ENCODE measurements around the gene NXN.

NXN gene

DNA sequence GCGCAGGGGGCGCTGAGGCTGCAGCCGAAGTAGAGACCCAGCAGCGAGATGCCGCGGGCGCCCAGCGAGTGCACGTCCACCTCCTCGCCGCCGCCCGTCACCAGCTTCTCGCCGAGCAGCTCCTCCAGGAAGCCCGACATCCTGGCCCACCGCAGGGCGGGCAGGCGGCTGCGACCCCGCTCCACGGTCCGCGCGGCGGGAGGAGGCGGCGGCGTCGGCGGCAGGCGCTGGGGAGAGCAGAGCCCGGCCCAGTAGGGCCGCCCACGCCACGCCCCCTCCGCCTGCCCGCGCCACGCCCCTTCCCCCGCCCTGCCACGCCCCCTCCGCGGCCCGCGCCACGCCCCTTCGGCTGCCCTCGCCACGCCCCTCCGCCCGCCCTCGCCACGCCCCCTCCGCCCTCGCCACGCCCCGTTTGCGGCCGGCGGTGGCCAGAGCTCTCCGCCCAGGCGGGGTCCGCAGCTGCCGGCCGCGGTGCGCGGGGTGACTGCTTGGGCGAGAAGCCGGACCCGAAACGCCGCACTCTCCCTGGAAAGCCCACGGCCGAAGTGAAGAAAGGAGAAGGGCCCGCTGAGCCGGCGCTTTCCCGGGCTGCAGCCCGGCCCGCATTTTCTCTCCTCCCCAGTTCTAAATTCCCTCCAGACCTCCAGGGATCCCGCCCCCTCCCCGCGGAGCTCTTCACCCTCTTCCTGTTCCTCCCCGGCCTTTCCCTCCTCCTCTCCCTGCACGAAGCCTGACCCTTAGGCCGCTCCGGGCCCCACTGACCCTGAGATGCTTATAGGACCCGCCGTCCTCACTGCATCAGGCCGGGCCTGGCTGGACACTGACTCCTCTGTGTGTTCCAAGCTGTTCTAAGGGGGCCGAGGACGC lies at the start of gene NXN:
Gene NXN (minus strand): TSS at position 238 of the 867 bp plus-strand sequence.
- DNase-seq, result peak; percentile 55

DNA sequence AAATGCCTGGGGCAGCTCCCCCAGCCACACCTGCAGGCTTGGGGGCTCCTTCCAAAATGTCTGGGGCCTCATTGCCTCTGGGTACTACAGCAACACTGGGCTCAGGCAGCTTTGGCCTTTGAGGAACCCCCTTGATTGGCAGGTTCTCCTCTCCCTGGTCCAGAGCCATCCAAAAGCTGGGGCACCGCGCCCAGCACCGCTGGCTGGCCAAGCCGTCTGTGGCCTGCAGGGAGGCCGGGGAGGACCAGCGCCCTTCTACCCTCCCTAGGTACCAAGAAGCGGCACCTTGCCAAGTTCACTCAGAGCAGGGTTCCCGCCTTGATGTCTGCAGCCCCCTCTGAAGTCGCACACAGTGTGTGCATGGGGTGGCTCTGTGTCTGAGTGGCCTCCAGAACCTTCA lies 47.5 kb upstream of the NXN start:
- DNase-seq, result no peak

DNA sequence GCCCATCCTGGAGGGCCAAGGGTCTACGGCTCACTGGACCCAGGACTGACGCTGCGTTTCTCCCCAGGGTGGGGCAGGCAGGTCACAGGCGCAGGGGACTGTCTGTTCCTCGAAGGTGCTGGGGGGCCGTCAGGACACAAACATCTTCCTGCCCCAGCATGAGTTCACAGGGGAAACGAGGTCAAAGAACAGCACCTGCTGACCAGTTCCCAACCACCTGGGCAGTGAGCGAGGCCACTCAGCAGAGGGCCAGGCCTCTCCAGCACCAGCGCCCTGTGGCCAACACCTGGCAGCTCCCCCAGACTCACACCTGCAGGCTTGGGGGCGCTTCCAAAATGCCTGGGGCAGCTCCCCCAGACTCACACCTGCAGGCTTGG lies 47.0 kb upstream of the NXN start:
- no peak for DNase-seq

DNA sequence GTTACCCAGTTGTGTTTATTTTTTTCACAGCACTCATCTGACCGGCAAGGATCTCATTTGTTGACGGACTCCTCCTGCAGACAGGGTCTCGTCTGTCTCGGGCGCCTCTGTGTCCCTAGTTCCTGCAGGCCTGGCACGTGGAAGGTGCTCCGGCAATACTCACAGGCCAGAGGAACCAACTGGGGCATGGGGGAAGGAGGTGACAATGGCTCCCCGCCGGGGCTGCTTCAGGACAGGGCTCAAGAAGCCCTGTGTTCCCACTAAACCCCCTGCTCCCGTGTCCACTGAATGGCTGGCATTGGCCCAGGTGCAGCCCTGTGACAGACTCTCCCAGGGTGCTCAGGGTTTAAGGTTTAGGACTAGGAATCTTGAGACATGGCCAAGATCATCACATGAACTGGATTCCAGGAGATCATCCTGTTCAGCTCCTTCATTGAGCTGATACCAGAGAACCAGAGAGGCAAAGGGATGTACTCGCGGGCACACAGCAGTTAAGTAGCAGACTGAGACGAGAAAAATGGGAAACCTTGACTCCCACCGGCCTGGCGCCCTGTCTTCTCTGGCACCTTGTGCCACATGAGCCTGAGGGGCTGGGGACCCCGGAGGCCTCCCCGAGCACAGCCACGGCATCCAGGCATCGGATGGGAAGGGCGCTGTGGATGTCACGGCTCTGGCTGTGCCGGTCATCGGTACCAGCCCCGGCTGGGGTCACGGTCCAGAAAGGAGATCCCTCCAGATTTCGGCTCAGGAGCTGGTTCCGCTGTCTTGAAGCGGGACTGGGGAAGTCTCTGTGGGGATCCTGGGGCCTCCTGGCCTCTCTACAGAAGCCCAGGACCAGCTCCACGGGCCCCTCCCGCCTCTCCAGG lies 46.4 kb upstream of the NXN start:
- DNase-seq, result no peak

DNA sequence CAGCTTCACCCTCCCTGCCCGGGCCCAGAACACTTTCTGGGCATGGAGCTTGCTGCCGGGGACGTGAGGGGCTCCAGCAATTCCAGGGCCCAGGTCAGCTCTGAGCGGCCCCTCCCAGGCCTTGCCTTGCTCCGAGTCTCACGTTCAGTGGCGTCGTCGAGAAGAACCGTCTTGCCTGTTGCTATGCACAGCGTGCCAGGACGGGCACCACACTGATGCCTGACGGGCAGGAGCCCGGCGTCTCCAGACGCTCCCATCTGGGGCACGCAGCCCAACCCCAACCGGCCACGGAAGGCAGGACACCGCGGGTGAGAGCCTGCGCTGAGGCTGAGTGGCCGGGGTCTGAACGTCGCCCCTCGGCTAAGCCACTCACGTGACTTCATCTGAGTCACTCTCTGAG lies 44.5 kb upstream of the NXN start:
- DNase-seq, result no peak

DNA sequence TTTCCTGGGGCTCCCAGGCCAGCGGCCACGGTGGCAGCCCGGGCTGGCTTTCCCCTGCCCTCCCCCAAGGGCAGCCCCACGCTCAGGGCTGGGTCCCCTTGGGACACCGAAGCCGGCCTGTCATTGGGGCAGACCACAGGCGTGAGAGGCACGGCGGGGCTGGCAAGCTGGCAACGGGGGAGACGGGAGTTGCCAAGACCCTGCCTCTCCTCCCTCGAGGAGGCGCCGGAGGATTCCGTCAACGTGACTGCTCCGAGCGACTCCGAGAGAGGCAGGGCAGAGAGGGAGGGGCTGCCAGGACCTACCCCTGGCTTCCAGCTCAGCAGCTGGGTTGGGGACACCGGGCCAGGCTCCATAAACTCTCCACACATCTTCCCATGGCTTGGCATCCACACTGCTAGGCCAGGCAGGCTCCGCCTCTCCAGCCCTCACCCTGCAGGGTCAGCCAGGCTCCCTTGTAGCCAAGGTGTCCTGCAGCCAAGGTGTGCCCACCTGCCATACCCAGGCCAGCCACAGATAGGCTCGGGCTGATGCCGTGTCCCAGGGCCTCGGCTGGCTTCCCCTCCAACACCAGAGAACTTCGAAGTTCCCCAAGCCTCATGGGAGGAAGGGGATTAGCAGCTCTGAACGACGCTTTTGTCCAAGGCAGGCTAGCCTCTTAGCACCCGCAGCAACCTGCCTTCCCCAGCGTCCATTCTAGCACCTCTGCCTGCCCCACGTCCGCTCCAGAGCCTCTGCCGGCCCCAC lies 42.9 kb upstream of the NXN start:
- no peak for DNase-seq

DNA sequence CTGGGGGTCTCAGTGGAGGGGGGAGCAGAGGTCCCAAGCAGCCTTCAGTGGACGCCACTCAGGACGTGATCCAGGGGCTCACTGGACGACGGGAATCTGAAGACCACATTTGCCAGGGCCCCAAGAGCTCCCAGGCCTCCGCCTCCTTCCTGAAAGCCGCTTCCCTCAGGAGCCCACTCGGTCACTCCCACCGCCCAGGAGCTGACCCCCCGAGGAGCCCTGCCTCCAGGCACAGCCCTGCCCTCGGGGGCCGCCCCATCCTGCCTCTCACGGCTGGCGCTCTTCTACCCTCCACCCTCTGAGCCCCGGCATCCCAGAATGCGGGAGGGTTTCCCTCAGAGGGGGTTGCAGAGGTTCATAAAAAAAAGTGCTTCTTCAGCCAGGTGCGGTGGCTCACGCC lies 41.6 kb upstream of the NXN start:
- no peak for DNase-seq

DNA sequence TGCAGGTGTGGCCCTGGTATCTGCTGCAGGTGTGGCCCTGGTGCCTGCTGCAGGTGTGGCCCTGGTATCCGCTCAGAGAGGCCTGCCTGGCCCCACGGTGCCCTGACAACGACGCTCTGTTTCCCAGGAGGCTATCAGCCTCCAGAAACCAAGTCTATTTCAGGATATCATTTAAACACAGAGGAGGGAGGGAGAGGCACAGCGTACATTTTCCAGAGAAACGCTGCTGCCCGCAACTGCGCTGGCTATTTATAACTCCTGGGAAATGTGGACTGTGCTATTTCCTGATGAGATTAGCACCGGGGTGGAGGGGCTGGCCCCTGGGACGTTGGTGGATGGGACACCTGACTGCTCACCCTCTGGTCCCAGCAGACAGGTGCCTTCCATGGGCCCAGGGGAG lies 39.9 kb upstream of the NXN start:
- no peak for DNase-seq

DNA sequence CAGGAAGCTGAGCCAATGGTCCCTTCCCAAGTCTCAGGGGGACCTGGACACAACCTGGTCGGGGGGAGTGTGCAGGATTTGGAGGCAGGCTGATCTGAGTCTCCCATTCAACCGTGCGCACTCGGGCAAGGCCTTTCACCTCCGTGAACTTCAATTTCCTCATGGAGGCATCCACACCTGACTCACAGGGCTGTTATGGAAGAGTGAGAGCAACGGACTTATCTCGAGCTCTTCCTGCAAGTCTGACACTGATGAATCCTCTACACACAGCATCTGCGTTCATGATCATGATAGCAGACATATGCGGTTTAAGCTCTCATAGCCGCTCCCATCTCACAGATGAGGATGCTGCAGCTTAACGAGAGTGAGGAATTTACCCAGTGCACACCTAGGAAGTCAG lies 39.0 kb upstream of the NXN start:
- DNase-seq, result no peak

DNA sequence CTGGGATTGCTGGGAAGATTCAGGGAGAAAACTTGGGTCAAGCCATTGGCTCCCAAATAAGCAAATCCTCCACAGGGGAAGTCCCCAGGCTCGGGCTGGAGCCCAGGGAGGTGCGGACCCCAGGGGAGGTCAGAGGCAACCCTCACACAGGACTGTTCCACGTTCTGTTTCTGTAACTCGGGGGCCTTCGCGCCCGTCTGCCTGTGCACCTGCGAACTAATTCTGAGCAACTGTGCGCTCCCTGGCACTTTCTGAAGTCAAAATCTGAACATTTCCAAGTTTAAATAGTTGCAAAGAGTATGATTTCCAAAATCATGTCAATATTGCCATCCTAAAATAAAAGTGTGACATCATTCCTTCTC lies 34.1 kb upstream of the NXN start:
- DNase-seq, result no peak

DNA sequence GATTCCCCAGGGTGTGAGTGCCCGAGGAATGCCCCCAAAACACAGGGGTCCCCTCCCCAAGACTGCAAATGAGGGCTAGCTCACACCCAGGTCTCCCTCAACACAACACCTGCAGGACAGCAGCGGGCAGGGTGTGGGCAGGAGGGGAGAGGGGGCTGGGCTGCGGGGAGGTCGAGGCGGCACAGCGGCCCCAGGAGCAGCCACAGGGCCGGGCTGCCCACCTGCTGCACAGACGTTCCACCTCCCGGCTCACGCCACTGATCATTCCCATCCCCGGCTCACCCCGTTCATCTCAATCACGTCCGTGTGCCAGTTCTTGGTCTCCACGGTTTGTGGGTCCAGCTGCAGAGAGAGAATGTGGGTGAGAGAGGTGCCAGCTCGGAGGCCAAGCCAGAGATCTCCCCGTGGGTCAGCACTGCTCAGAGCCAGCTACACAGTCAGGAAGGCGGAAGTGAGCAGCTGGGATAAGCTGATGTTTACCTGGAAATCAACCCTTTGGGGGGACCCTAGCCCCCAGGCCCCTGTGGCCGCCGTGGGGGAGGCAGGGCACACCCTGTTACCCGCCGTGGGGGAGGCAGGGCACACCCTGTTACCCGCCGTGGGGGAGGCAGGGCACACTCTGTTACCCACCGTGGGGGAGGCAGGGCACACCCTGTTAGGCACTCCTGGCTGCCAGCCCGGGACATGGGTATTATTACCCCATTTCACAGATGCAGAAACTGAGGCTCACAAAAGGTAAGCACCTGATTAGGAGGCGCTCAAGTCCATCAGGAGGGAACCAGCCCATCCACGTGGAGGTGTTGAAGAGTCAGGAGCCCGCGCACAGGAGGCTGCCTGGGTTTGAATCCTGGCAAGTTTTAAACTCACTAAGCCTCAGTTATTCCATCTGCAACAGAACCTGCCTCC lies 33.5 kb upstream of the NXN start:
- no peak for DNase-seq

DNA sequence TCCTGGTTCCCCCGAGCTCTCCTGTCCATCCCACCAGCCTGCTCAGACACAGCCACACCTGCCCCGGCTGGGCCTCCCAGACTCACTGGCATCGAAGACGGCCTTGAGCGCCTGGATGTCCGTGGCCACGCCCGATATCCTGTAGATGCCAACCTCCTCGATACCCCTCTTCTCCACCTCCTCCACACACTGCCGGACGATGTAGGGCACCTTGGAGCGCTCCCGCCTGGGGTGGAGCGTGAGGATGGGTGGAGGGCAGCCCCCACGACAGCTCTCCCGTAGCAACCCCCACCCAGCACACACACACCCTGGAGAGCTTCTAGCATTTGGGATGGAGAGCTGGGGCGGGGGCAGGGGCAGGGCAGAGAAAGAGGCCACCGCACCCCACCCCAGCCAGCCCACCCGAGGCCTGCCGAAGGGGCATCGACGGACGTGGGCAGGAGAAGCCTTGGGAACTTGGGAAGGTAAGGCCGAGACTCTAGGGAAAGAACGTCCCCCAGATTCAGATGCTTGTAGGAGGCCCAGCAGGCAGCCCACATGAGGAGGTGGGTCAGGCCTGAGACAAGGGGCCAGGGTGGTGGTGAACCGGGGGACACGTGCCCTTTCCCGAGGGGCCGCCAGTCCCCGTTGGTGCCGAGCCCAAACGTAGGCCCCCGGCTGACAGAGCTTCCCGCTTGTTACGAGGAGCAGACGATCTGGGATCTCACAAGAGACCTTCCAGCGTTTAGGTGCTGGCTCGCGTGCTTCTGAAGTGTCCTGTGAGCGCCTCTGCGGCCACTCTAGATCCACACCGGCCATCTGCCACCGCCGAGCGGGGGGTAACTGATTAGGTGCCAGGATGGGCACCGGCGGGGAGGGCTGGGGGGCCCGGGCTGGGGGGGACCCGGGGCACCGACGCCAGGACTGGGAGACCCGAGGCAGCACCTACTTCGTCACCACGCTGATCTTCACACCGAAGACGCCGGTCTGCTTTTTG lies 32.5 kb upstream of the NXN start:
- no peak for DNase-seq

DNA sequence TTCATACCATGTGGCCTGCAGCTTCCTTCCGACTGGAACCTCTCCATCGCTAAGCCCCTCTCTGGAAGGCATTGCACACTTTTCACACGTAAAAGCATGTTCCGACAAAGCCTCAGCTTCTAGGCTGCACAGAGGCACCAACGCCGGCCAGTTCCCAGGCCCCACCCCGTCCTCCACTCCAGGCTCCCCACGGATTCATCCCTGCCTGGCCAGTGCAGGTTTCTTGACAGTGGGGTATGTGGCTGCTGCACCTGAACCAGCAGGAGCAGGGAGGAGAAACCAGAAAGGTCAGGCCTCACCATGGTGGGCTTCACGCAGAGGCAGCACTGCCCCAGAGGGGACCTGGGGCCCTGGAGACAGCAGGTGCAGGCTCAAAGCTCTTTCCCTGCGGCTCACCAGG lies 31.6 kb upstream of the NXN start:
- no peak for DNase-seq

DNA sequence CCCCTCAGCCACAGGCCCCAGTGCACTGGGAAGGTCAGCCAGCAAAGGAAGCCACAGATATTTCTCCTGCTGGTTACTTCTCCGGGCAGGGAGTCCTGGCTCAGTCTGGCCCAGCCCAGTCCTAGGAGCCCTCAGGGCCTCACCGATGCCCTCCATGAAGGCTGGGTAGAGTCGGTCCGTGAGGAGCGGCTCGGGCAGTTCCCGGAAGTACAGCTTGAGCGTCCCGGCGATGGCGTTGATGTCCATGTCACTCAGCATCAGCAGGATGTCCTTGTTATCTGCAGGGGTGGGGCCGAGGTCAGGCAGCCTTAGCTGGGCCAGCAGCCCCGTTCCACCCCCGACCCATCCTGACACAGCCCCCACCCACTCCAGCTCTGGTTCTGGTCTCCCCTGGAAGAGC lies 31.0 kb upstream of the NXN start:
- DNase-seq, result no peak

DNA sequence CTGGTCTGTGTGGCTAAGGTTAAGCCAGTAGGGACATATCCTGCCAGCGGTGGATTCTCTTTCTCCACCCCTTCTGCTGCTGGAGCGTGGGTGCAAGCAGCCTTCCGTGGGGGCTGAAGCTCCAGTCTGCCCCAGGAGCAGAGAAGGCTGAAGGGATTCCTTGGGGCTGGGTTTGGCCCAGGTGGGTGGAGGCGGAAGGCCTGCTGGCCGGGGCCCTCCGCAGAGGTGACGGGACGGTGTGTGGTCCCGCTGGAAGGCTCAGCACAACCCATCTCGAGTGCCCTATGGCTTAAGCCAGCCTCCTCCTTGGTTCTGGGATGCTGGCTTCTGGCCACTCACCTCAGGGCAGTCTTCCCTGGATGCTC lies 30.5 kb upstream of the NXN start:
- DNase-seq, result no peak

DNA sequence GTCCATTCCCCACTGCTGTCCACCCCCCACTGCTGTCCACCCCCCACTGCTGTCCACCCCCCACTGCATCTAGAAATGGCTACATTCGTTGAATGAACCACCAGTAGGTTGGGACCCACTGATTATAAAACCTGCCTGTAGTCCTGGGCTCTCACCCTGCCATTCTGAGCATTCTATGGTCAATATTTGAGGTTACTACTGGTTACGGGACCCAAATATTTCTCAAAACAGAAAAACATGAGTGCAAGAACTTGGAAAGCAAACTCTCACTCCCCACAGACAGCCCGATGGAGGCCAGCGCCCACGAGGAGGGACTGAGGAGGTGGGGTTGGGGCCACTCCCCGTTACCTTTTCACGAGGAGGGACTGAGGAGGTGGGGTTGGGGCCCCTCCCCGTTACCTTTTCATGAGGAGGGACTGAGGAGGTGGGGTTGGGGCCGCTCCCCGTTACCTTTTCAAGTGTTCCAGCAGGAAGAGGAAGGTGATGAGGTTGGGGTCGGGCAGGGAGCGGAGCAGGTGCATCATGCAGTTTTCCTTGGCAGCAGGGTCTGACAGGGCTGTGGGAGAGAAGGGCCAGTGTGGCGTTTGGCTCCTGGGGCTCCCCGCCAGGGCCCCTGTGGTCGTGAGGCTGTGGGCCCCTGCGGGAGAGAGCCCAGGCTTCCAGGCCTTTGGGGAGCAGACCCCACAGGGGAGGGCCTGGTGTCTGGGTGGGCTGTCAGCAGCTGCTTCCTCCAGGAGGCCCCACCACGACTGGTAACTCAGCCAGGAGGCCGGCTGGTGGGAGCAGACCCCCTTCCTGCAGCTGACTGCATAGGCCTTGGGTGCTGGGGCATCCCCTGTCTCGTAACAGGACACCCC lies 29.9 kb upstream of the NXN start:
- DNase-seq, result no peak

DNA sequence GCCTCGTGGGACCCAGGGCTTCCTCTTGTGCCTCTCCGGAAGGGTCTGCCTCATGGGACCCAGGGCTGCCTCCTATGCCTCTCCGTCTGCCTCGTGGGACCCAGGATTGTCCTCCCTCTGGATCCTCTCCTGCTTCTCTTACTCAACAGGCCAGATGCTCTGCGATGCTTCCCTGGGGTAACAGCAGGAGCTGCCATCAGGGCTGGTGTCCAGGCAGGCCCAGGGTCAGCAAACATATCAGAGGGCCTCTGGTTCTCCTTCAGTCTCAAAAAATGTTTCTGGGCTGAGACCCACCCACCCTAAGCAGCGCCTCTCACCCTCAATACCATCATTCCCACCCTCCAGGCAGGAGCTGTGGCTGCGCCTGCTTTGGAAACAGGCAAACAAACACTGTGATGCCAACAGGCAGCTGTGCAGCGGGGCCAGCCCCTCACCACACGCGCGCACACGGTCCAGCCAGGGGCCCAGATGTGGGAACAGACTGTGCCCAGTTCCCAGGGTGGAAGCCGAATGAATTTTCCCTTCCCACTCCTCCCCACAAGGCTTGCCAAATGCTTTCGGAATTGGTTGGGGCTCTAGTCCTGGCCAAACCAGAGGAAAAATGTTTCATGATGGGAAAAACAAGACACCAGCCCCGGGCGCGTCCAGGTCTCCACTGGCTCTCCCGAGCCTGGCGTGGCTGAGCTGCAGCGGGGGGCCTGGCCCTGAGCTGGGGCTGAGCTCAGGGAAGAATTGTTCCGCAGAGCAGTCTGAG lies 28.6 kb upstream of the NXN start:
- DNase-seq, result peak; percentile 34

DNA sequence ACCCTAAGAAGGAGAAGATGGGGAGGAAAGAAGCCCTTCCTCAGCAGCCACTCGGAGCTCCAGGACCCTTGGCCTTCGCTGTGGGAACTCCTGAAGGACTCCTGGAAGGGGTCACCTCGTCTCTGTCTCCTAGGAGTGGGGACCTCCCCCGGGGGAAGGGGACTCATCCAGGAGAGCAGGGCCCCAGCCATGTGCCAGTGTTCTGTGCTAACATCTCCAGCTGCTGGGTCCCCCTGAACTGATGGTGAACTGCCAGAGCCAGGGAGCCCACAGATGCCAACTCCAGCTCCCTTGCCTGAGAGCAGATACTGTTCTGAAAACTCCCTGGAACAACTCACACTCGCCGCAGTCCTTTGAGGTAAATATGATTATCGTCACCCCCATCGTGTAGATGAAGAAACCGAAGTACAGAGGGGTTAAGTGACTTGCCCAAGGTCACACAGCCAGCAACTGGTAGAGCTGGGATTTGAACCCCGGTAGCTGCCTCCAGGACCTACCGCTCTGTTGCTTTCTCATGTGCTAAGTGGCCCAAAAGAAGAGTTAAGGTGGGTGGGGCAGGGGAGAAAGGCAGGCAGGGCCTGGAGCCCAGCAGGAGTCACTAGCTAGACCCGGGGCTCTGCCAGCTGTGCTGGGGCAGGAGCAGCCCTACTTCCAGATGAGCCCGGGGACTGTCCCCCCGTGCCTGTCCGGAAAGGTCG lies 27.9 kb upstream of the NXN start:
- peak; percentile 9 for DNase-seq

DNA sequence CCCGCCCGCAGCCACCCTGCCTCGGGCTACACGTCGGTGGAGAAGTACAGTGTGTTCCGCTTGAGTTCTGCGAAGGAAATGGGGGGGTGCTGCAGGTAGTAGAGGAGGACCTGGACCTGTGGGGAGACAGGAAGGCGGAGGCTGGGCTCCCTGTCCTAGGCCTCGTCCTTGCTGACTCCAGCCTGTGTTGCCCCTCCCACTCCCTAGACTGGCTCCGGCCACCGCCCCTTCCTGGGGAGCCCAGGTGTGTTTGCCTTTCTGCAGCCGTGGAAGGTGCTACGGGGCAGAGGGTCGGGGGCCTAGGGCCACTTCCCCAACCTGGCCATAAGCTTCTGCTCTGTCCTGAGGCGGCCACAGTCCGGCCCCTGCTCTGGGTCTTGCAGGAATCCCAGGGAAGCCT lies 26.5 kb upstream of the NXN start:
- DNase-seq, result no peak
